IMR-90 (cell line): ENCODE data around the gene ADAMTS18. TPM values are rescaled to one million over a fixed set of nuclear protein-coding genes. Genes with fewer than 3 reads are reported as not detected.

Experiments
- ATAC-seq: fragments of 200-7000 bp; cut with Tn5 transposase; 2 replicates; pipeline ENCODE4 v1.9.1; 2020; ENCODE audit warnings: low read depth, mild to moderate bottlenecking, moderate library complexity
- BruUV-seq: library from RNA; stranded (reverse); fragments of 400-500 nt; replicated peaks from 2 replicates; lab custom pipeline; 2021; lab: Mats Ljungman, UMichigan
- CTCF ChIA-PET: fragments of 300-600 bp; formaldehyde crosslinking; extraction: SDS; loops from one replicate; lab custom pipeline; 2021; ENCODE audit warnings: antibody characterized with exemption; lab: Yijun Ruan, JAX
- POLR2A ChIA-PET: fragments of 300-600 bp; sonication (Branson Sonifier 250); formaldehyde crosslinking; loops from one replicate; lab custom pipeline; 2022; ENCODE audit warnings: antibody characterized with exemption; ENCODE audit not compliant: unreplicated experiment; lab: Charles Lee
- DNase-seq: peaks from one replicate; pipeline ENCODE4 v3.0.0; 2013
- H2AFZ ChIP-seq: replicated peaks from 2 replicates; pipeline ENCODE3; 2013; ENCODE audit warnings: low read length, mild to moderate bottlenecking; ENCODE audit not compliant: poor library complexity
- H2AK5ac ChIP-seq: 2 replicates; pipeline ENCODE4 v1.6.1; 2013; ENCODE audit warnings: low read depth, low read length, inconsistent platforms
- H2AK9ac ChIP-seq: replicated peaks from 2 replicates; pipeline ENCODE3; 2013; ENCODE audit warnings: mild to moderate bottlenecking, low read depth, low read length, moderate library complexity; ENCODE audit not compliant: poor library complexity
- H2BK120ac ChIP-seq: 2 replicates; pipeline ENCODE4 v1.6.1; 2013; ENCODE audit warnings: low read depth, low read length, inconsistent platforms
- H2BK15ac ChIP-seq: 3 replicates; pipeline ENCODE4 v1.6.1; 2013; ENCODE audit warnings: low read depth, low read length, inconsistent platforms
- H2BK20ac ChIP-seq: 2 replicates; pipeline ENCODE4 v1.6.1; 2013; ENCODE audit warnings: low read depth, mild to moderate bottlenecking, inconsistent platforms, low read length, moderate library complexity
- H2BK5ac ChIP-seq: 2 replicates; pipeline ENCODE4 v1.6.1; 2013; ENCODE audit warnings: mild to moderate bottlenecking, low read depth, low read length, inconsistent platforms; ENCODE audit not compliant: poor library complexity, severe bottlenecking
- H3K14ac ChIP-seq: replicated peaks from 2 replicates; pipeline ENCODE4 v1.6.1; 2013; ENCODE audit warnings: low read depth, low read length, inconsistent platforms
- H3K18ac ChIP-seq: 2 replicates; pipeline ENCODE4 v1.6.1; 2013; ENCODE audit warnings: low read depth, low read length, control low read depth
- H3K23ac ChIP-seq: 2 replicates; pipeline ENCODE4 v1.6.1; 2013; ENCODE audit warnings: low read depth, low read length, inconsistent platforms
- H3K27ac ChIP-seq: 2 replicates; pipeline ENCODE4 v1.5.1; 2013; ENCODE audit warnings: mild to moderate bottlenecking, control low read depth, low read length; ENCODE audit not compliant: insufficient read depth
- H3K27me3 ChIP-seq: 2 replicates; pipeline ENCODE4 v1.6.1; 2013; ENCODE audit warnings: low read length; ENCODE audit not compliant: control insufficient read depth, insufficient read depth
- H3K36me3 ChIP-seq: 2 replicates; pipeline ENCODE4 v1.6.1; 2013; ENCODE audit warnings: low read length, mixed read lengths; ENCODE audit not compliant: control insufficient read depth, insufficient read depth
- H3K4ac ChIP-seq: 2 replicates; pipeline ENCODE4 v1.6.1; 2013; ENCODE audit warnings: low read depth, low read length, inconsistent platforms
- H3K4me1 ChIP-seq: 2 replicates; pipeline ENCODE4 v1.6.1; 2013; ENCODE audit warnings: low read length, mixed read lengths; ENCODE audit not compliant: control insufficient read depth, insufficient read depth
- H3K4me2 ChIP-seq: 2 replicates; pipeline ENCODE4 v1.6.1; 2013; ENCODE audit warnings: low read depth, mild to moderate bottlenecking, control low read depth, low read length, moderate library complexity
- H3K4me3 ChIP-seq: 2 replicates; pipeline ENCODE4 v1.5.1; 2013; ENCODE audit warnings: low read depth, mild to moderate bottlenecking, control low read depth, low read length, moderate library complexity; ENCODE audit not compliant: insufficient read depth
- H3K56ac ChIP-seq: 2 replicates; pipeline ENCODE4 v1.6.1; 2013; ENCODE audit warnings: low read length, inconsistent platforms; ENCODE audit not compliant: insufficient read depth; ENCODE audit errors: extremely low read depth
- H3K79me1 ChIP-seq, 2 experiments: 2 replicates each; pipeline ENCODE4 v1.6.1; 2013; ENCODE audit warnings: low read length in 2 of 2, inconsistent platforms in 1 of 2, low read depth in 1 of 2
- H3K9ac ChIP-seq: 2 replicates; pipeline ENCODE4 v1.6.1; 2013; ENCODE audit warnings: low read depth, low read length, control low read depth
- H3K9me1 ChIP-seq: 2 replicates; pipeline ENCODE4 v1.6.1; 2013; ENCODE audit warnings: low read length, inconsistent platforms; ENCODE audit not compliant: insufficient read depth
- H3K9me3 ChIP-seq: 2 replicates; pipeline ENCODE4 v1.6.1; 2013; ENCODE audit warnings: low read length; ENCODE audit not compliant: control insufficient read depth, insufficient read depth
- H4K20me1 ChIP-seq: 2 replicates; pipeline ENCODE4 v1.6.1; 2013; ENCODE audit warnings: low read length, inconsistent platforms; ENCODE audit not compliant: insufficient read depth
- H4K5ac ChIP-seq: 2 replicates; pipeline ENCODE4 v1.6.1; 2013; ENCODE audit warnings: mild to moderate bottlenecking, low read depth, low read length, control low read depth
- H4K8ac ChIP-seq, 2 experiments: 2 replicates each; pipeline ENCODE4 v1.6.1; 2013; ENCODE audit warnings: low read depth in 2 of 2, low read length in 2 of 2, control low read depth in 1 of 2, inconsistent platforms in 1 of 2
- H4K91ac ChIP-seq: 2 replicates; pipeline ENCODE4 v1.6.1; 2013; ENCODE audit warnings: low read depth, low read length, inconsistent platforms; ENCODE audit not compliant: insufficient read depth
- CEBPB ChIP-seq: IDR thresholded peaks from 2 replicates; pipeline ENCODE4 v1.6.1; 2012; ENCODE audit warnings: low read depth, low read length, improper control_type of control experiment
- CTCF ChIP-seq: conservative IDR thresholded peaks from 2 replicates; pipeline ENCODE4 v1.5.1; 2012; ENCODE audit warnings: mild to moderate bottlenecking, low read depth, low read length, improper control_type of control experiment
- RAD21 ChIP-seq: IDR thresholded peaks from 2 replicates; pipeline ENCODE4 v1.6.1; 2012; ENCODE audit warnings: low read length, improper control_type of control experiment
- WGBS, 2 experiments: methylation state at CpG; one replicate each; pipeline versions ENCODE4 v1.1.5 to v1.1.7; 2013; ENCODE audit warnings: missing lambda C conversion rate in 2 of 2; ENCODE audit not compliant: insufficient read length in 1 of 2; ENCODE audit errors: extremely low coverage in 2 of 2; 5-methylcytosine and 5-hydroxymethylcytosine counted together
- dilution Hi-C: fragments of 300-500 bp; cut with HindIII; formaldehyde crosslinking; loops from one replicate; pipeline ENCODE4 v1.14.3; 2018; ENCODE audit warnings: low sequenced_read_pairs; ENCODE audit not compliant: unreplicated experiment
- in situ Hi-C: fragments of 300-500 bp; cut with MboI; formaldehyde crosslinking; loops from 3 replicates; pipeline ENCODE4 v1.14.3; 2019; ENCODE audit warnings: low sequenced_read_pairs, inconsistent platforms, mixed read lengths
- intact Hi-C: fragments of 100-400 bp; cut with micrococcal nuclease; formaldehyde crosslinking; loops from 2 replicates; pipeline ENCODE4 v1.10.0; 2022
- polyA plus RNA-seq, 3 experiments: library from polyadenylated mRNA; depleted of rRNA; stranded (reverse); fragments of >200 nt; gene quantifications; 2 replicates each; pipeline ENCODE4 v1.2.3, GENCODE V29; 2012; ENCODE audit warnings: low replicate concordance in 1 of 3
- total RNA-seq: library from RNA; depleted of rRNA; stranded (reverse); fragments of >200 nt; gene quantifications from 2 replicates; pipeline ENCODE4 v1.2.3, GENCODE V29; 2012

ADAMTS18 gene
- total and polyA plus RNA-seq, 2 of the 4 experiments (the other 2 are of a cell fraction): not detected

GRCh38 chr16:77376358-77376757 lies 58.5 kb downstream of the ADAMTS18 start:
- dilution Hi-C loops: no loop called here
- DNase-seq: no peak
- TF ChIP-seq CEBPB (no peak), CTCF (no peak; the same call in 1 of the 2 replicates), RAD21 (no peak)

More at GRCh38 chr16:77376358-77376757, 58.5 kb downstream of the ADAMTS18 start:
- Histone ChIP-seq H3K4me1 (no peaks in the 10 kb centered on the region), H3K9me3 (no peaks in the 10 kb centered on the region), H3K36me3 (no peaks in the 10 kb centered on the region), H3K27ac (no peak overlapping the region), H4K8ac (no peak overlapping the region), H3K14ac (no peak overlapping the region), H3K27me3 (no peaks in the 10 kb centered on the region), H2AK5ac (no peak overlapping the region), H2AFZ (no peak overlapping the region), H3K4me3 (no peak overlapping the region), H2BK120ac (no peak overlapping the region), H3K23ac (no peak overlapping the region), H2AK9ac (no peak overlapping the region), H2BK5ac (no peak overlapping the region), H3K56ac (no peak overlapping the region), H2BK20ac (no peak overlapping the region), H3K9ac (no peak overlapping the region), H4K5ac (no peak overlapping the region), H3K79me1 (no peaks in the 10 kb centered on the region), H3K4me2 (no peak overlapping the region), H3K4ac (no peak overlapping the region), H3K18ac (no peak overlapping the region), H2BK15ac (no peak overlapping the region), H4K91ac (no peak overlapping the region), H3K9me1 (no peaks in the 10 kb centered on the region), H4K20me1 (no peaks in the 10 kb centered on the region)
- ChIA-PET CTCF (no interaction called here), POLR2A (no interaction called here)
- in situ Hi-C loops (no loop called here), intact Hi-C loops (loop anchor here (2.0 kb wide), 1 partner anchor 140 kb away; no protein-coding TSS in a partner anchor)
- no peak for ATAC-seq
- BruUV-seq: no TSS peak
- WGBS, 2 experiments: no CpG with 5 or more reads among the region's 4 CpGs
